OCI-LY7 (cell line): Measurements from ENCODE around the gene GPBAR1. TPM values are rescaled to one million over a fixed set of nuclear protein-coding genes. Genes with fewer than 3 reads are reported as not detected.
A peak's percentile ranks its signal among the peaks of the same experiment; 100 is the strongest.

Experiments
- BruUV-seq: library from RNA; stranded (reverse); fragments of 400-500 nt; replicated peaks from 2 replicates; lab custom pipeline; 2021; lab: Mats Ljungman, UMichigan
- CTCF ChIA-PET: fragments of 300-600 bp; sonication (Branson Sonifier 250); formaldehyde crosslinking; loops from one replicate; lab custom pipeline; 2022; ENCODE audit warnings: antibody characterized with exemption; ENCODE audit not compliant: unreplicated experiment; lab: Charles Lee
- POLR2A ChIA-PET: fragments of 300-600 bp; sonication (Branson Sonifier 250); formaldehyde crosslinking; loops from one replicate; lab custom pipeline; 2022; ENCODE audit warnings: antibody characterized with exemption; lab: Charles Lee
- DNase-seq: peaks from one replicate; pipeline ENCODE4 v3.0.0-alpha.2; 2015; ENCODE audit warnings: low spot score
- H2AFZ ChIP-seq: fragments of 200-600 bp; sonication (generic), shearing (Covaris generic); 2 replicates; pipeline ENCODE4 v1.6.1; 2014; ENCODE audit warnings: mild to moderate bottlenecking, antibody characterized with exemption, low read length, moderate library complexity
- H3K27ac ChIP-seq: fragments of 200-600 bp; sonication (generic); 2 replicates; pipeline ENCODE4 v1.5.1; 2014; ENCODE audit warnings: mixed run types, low read depth, mild to moderate bottlenecking, moderate library complexity, low read length, inconsistent platforms; ENCODE audit not compliant: poor library complexity, severe bottlenecking
- H3K36me3 ChIP-seq: fragments of 200-600 bp; sonication (generic); 2 replicates; pipeline ENCODE4 v1.6.1; 2014; ENCODE audit warnings: mild to moderate bottlenecking, antibody characterized with exemption, low read length, moderate library complexity, mixed read lengths; ENCODE audit not compliant: insufficient read depth
- H3K4me1 ChIP-seq: fragments of 200-600 bp; sonication (generic); 2 replicates; pipeline ENCODE4 v1.5.1; 2014; ENCODE audit warnings: mild to moderate bottlenecking, low read length; ENCODE audit not compliant: insufficient read depth, poor library complexity, severe bottlenecking
- H3K4me2 ChIP-seq: fragments of 200-600 bp; sonication (generic); 2 replicates; pipeline ENCODE4 v1.6.1; 2014; ENCODE audit warnings: mild to moderate bottlenecking, low read length
- H3K4me3 ChIP-seq: fragments of 200-600 bp; sonication (generic); 2 replicates; pipeline ENCODE4 v1.5.1; 2014; ENCODE audit warnings: mild to moderate bottlenecking, low read depth, low read length; ENCODE audit not compliant: poor library complexity, severe bottlenecking
- H3K79me2 ChIP-seq: fragments of 200-600 bp; sonication (generic); 2 replicates; pipeline ENCODE4 v1.6.1; 2016; ENCODE audit warnings: low read depth, mild to moderate bottlenecking, low read length, moderate library complexity, mixed read lengths; ENCODE audit not compliant: insufficient read depth
- H3K9me2 ChIP-seq: fragments of 200-600 bp; sonication (generic); 2 replicates; pipeline ENCODE4 v1.6.1; 2016; ENCODE audit warnings: mild to moderate bottlenecking, low read length, mixed read lengths; ENCODE audit not compliant: insufficient read depth
- H3K9me3 ChIP-seq: fragments of 200-600 bp; sonication (generic); 2 replicates; pipeline ENCODE4 v1.6.1; 2014; ENCODE audit warnings: mild to moderate bottlenecking, mixed run types, low read length, mixed read lengths
- H4K20me1 ChIP-seq: fragments of 200-600 bp; sonication (generic); 2 replicates; pipeline ENCODE4 v1.6.1; 2014; ENCODE audit warnings: mild to moderate bottlenecking, antibody characterized with exemption, low read length, moderate library complexity, mixed read lengths; ENCODE audit not compliant: insufficient read depth
- EZH2phosphoT487 ChIP-seq: fragments of 200-600 bp; sonication (generic); IDR thresholded peaks from 2 replicates; pipeline ENCODE4 v1.6.1; 2018; ENCODE audit warnings: low read depth, borderline replicate concordance, mild to moderate bottlenecking, mixed run types, antibody characterized with exemption, low read length, moderate library complexity, mixed read lengths
- intact Hi-C: fragments of 100-400 bp; cut with micrococcal nuclease; formaldehyde crosslinking; loops from one replicate; pipeline ENCODE4 v1.10.0; 2022; ENCODE audit not compliant: unreplicated experiment
- total RNA-seq, 2 experiments: library from RNA; depleted of rRNA in 1 of 2; stranded (reverse); fragments of >200 nt in 1 of 2; shearing (Covaris generic) in 1 of 2; gene quantifications; 2 replicates each; pipeline ENCODE4 v1.2.3, GENCODE V29; 2014 to 2022
- TF ChIP-seq, protein P1 (sequence below): fragments of 200-600 bp; sonication (generic); conservative IDR thresholded peaks from 2 replicates; pipeline ENCODE4 v1.5.1; 2014; ENCODE audit warnings: mild to moderate bottlenecking, antibody characterized with exemption, low read length, moderate library complexity, mixed read lengths

GPBAR1 gene
- total RNA-seq, 2 experiments from 2014 or later = 0.22 to 0.40 TPM

DNA sequence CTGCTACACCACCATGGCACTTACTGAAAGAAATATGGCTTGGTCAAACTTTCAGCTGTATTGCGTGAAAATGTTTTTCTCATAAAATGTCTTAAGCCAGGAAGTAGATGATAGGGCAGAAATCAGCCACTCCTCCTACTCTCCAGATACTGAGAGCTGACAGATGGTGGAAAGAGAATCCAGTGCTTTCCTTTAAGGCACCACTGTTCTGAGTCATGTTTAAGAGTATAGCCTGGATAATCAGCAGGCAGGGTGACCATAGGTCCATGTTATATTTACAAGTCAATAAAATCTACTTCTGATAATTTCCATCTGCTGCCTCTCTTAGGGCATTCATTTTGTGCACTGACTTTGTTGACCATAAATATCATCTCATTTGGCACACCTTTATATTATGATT is 21.9 kb upstream of the GPBAR1 start:
- intact Hi-C loops = no loop called here
- Histone ChIP-seq H3K4me1 (no peaks in the 10 kb centered on the region), H2AFZ (no peak overlapping the region), H3K79me2 (no peaks in the 10 kb centered on the region), H3K9me3 (no peaks in the 10 kb centered on the region), H4K20me1 (no peaks in the 10 kb centered on the region), H3K9me2 (no peaks in the 10 kb centered on the region), H3K4me3 (no peak overlapping the region), H3K4me2 (no peak overlapping the region), H3K27ac (no peak overlapping the region), H3K36me3 (peaks cover 98% of the 10 kb centered on the region)
- ChIA-PET CTCF (no interaction called here), POLR2A (interaction anchor here (0.6 to 0.7 kb wide), 2 partner anchors 12 to 82 kb away, joined by 3 to 5 read pairs; no protein-coding TSS in a partner anchor)
- BruUV-seq = TSS peak; percentile 3
- TF ChIP-seq EZH2phosphoT487 = no peak
- TF ChIP-seq, protein P1, sequence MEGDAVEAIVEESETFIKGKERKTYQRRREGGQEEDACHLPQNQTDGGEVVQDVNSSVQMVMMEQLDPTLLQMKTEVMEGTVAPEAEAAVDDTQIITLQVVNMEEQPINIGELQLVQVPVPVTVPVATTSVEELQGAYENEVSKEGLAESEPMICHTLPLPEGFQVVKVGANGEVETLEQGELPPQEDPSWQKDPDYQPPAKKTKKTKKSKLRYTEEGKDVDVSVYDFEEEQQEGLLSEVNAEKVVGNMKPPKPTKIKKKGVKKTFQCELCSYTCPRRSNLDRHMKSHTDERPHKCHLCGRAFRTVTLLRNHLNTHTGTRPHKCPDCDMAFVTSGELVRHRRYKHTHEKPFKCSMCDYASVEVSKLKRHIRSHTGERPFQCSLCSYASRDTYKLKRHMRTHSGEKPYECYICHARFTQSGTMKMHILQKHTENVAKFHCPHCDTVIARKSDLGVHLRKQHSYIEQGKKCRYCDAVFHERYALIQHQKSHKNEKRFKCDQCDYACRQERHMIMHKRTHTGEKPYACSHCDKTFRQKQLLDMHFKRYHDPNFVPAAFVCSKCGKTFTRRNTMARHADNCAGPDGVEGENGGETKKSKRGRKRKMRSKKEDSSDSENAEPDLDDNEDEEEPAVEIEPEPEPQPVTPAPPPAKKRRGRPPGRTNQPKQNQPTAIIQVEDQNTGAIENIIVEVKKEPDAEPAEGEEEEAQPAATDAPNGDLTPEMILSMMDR = no peak
- DNase-seq = no peak

DNA sequence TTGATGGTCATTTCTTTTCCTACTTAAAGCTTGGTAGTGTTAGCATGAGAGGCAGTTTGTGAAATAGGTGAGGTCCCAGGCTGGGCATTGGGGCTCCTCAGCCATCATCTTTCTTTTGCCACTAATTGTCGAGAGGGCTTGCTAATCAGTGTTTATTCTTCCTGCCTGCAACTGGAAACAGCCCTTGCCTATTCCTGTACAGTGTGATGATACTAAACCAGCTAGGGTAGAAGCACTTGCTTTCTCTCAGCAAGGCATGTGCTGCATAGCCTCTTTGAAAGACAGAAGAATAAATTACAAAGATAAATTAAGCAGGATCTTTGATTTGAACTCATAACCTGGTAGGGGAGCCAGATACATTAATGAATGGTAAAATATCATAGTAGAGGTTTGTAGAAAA is 16.6 kb upstream of the GPBAR1 start:
- BruUV-seq = no TSS peak
- no peaks in the 10 kb centered on the region for H3K9me2 ChIP-seq
- peaks cover 98% of the 10 kb centered on the region for H3K36me3 ChIP-seq
- ChIA-PET CTCF (no interaction called here), POLR2A (interaction anchor here (1.0 to 2.3 kb wide), 3 partner anchors 12 to 23 kb away, joined by 3 to 13 read pairs (median 4); no protein-coding TSS in a partner anchor)
- intact Hi-C loops = no loop called here
- no peak overlapping the region for H3K27ac ChIP-seq
- H3K9me3 ChIP-seq = no peaks in the 10 kb centered on the region
- no peak overlapping the region for H3K4me3 ChIP-seq
- TF ChIP-seq, protein P1 = no peak
- TF ChIP-seq EZH2phosphoT487 = no peak
- H4K20me1 ChIP-seq = no peaks in the 10 kb centered on the region
- DNase-seq = no peak
- H3K4me1 ChIP-seq = no peaks in the 10 kb centered on the region
- no peak overlapping the region for H3K4me2 ChIP-seq
- H3K79me2 ChIP-seq = no peaks in the 10 kb centered on the region
- no peak overlapping the region for H2AFZ ChIP-seq

DNA sequence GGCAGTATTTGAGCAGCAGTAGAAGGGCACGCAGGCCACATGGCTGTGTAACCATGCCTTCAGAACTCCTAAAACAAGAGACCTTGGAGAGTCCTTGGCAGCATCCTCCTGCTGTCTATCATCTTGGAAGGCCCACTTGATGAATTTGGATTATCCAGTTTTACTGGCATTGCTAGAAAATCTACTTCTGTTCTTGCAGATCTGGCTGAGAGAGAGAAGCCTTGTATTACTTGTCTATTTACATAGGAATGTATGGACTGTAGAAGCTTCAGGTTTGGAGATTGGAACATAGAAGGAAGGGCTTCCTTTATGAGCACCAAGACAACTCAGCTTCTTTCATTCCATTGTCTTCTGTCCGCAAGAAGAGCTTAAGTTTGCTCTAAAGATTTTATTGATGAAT is 16.1 kb upstream of the GPBAR1 start:
- peaks cover 98% of the 10 kb centered on the region for H3K36me3 ChIP-seq
- ChIA-PET POLR2A (interaction anchor here (0.6 to 2.3 kb wide), 5 partner anchors 11 to 37 kb away, joined by 3 to 13 read pairs (median 4); no protein-coding TSS in a partner anchor), CTCF (no interaction called here)
- H3K4me1 ChIP-seq = no peaks in the 10 kb centered on the region
- no peaks in the 10 kb centered on the region for H3K9me2 ChIP-seq
- no peaks in the 10 kb centered on the region for H3K9me3 ChIP-seq
- TF ChIP-seq, protein P1 = no peak
- no peaks in the 10 kb centered on the region for H3K79me2 ChIP-seq
- intact Hi-C loops = no loop called here
- no TSS peak for BruUV-seq
- H3K4me3 ChIP-seq = no peak overlapping the region
- H4K20me1 ChIP-seq = no peaks in the 10 kb centered on the region
- DNase-seq = no peak
- no peak overlapping the region for H2AFZ ChIP-seq
- no peak overlapping the region for H3K4me2 ChIP-seq
- no peak overlapping the region for H3K27ac ChIP-seq
